KMS-11 (cell line): ENCODE results near the gene COL9A1.

Source experiments
- H2AFZ ChIP-seq: fragments of 200-600 bp; sonication (generic); 2 replicates; pipeline ENCODE4 v1.6.1; 2016; ENCODE audit warnings: antibody characterized with exemption, mixed run types, low read depth
- H3K27ac ChIP-seq: fragments of 200-600 bp; sonication (generic); 2 replicates; pipeline ENCODE4 v1.6.1; 2016; ENCODE audit warnings: mild to moderate bottlenecking, mixed run types
- H3K27me3 ChIP-seq: fragments of 200-600 bp; sonication (generic); 2 replicates; pipeline ENCODE4 v1.6.1; 2017; ENCODE audit warnings: mild to moderate bottlenecking, low read depth, mixed run types, moderate library complexity; ENCODE audit not compliant: insufficient read depth
- H3K36me3 ChIP-seq: fragments of 200-600 bp; sonication (generic); 2 replicates; pipeline ENCODE4 v1.6.1; 2017; ENCODE audit warnings: mild to moderate bottlenecking, mixed run types; ENCODE audit not compliant: insufficient read depth
- H3K4me1 ChIP-seq: fragments of 200-600 bp; sonication (generic); 2 replicates; pipeline ENCODE4 v1.6.1; 2016; ENCODE audit warnings: mild to moderate bottlenecking, low read depth, mixed run types; ENCODE audit not compliant: poor library complexity, severe bottlenecking
- H3K4me2 ChIP-seq: fragments of 200-600 bp; sonication (generic); 2 replicates; pipeline ENCODE4 v1.7.0; 2016; ENCODE audit warnings: mild to moderate bottlenecking, mixed run types
- H3K4me3 ChIP-seq: fragments of 200-600 bp; sonication (generic); IDR thresholded peaks from 2 replicates; pipeline ENCODE4 v1.6.1; 2017; ENCODE audit warnings: low read depth, low read length, mixed read lengths; ENCODE audit not compliant: insufficient read depth
- H3K79me2 ChIP-seq: fragments of 200-600 bp; sonication (generic); 2 replicates; pipeline ENCODE4 v1.6.1; 2016; ENCODE audit warnings: low read depth, mixed run types; ENCODE audit not compliant: insufficient read depth
- H3K9ac ChIP-seq: fragments of 200-600 bp; sonication (generic); 2 replicates; pipeline ENCODE4 v1.6.1; 2016; ENCODE audit warnings: mild to moderate bottlenecking, mixed run types
- H4K20me1 ChIP-seq: fragments of 200-600 bp; sonication (generic); 2 replicates; pipeline ENCODE4 v1.6.1; 2016; ENCODE audit warnings: mild to moderate bottlenecking, mixed run types; ENCODE audit not compliant: insufficient read depth
- CTCF ChIP-seq: fragments of 200-600 bp; sonication (generic); conservative IDR thresholded peaks from 2 replicates; pipeline ENCODE4 v1.6.1; 2017; ENCODE audit warnings: low read depth, mild to moderate bottlenecking, antibody characterized with exemption, low read length, moderate library complexity, mixed read lengths

Gene COL9A1

DNA sequence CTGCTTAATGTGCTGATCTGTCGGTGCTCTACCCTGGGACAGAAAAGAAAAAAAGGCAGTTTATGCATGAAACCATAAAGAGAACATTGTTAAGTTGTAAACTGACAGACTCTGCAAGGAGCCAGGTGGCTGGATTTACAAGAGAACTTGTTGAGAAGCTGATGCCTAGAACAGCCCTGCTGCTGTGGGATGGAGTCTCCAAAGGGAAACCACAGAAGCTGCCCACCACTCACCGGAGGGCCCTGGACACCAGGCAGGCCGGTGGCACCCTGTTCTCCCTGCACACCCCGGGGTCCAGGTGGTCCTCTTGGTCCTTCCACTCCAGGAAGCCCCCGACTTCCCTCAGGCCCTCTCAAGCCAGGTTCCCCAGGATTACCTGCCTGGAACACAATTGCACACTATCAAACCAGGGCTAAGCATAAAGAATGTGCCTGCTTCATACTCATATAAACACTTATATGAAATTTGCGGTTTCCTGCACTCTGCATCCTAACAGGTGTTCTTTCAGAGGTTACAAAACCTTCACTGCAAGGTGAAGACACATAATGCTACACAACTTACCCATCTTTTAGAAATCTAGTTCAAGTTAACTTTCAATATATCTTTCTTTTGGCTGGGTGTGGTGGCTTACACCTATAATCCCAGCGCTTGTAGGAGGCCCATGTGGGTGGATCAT lies 68.2 kb downstream of the COL9A1 start:
- no peak overlapping the region for H3K4me2 ChIP-seq
- no peaks in the 10 kb centered on the region for H4K20me1 ChIP-seq
- no peaks in the 10 kb centered on the region for H3K79me2 ChIP-seq
- no peaks in the 10 kb centered on the region for H3K36me3 ChIP-seq
- H3K4me3 ChIP-seq, result no peak overlapping the region
- no peaks in the 10 kb centered on the region for H3K27me3 ChIP-seq
- no peaks in the 10 kb centered on the region for H3K4me1 ChIP-seq
- H3K9ac ChIP-seq, result no peak overlapping the region
- H3K27ac ChIP-seq, result no peak overlapping the region
- TF ChIP-seq CTCF, result no peak
- no peak overlapping the region for H2AFZ ChIP-seq

- no peak overlapping the region for H3K4me2 ChIP-seq
- H3K27me3 ChIP-seq, result no peaks in the 10 kb centered on the region
- no peak for TF ChIP-seq CTCF
- H3K4me3 ChIP-seq, result no peak overlapping the region
- H3K36me3 ChIP-seq, result no peaks in the 10 kb centered on the region
- no peak overlapping the region for H3K27ac ChIP-seq
- no peak overlapping the region for H2AFZ ChIP-seq
- H3K9ac ChIP-seq, result no peak overlapping the region
- H3K4me1 ChIP-seq, result no peaks in the 10 kb centered on the region
- H3K79me2 ChIP-seq, result no peaks in the 10 kb centered on the region
- no peaks in the 10 kb centered on the region for H4K20me1 ChIP-seq
Observed at GRCh38 chr6:70231311-70231710, 71.6 kb downstream of the COL9A1 start.

DNA sequence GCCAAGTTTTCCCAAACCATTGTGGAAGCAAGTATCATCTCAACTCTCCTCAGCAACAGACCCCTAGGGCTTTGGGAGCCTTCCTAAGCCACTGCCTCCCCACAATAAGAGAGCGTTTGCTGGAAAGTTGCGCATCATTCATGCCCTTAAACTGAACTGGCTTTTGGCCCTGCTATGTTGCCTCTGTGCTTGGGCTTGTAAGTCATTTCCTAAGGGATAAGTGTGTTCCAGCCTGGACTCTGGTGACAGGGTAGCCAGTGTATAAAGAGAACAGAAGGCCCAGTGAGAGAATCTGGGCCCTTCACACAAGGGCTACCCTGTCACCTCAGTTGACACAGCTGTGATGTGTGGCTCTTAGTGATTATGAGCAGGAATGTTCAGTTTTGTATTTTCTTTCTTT lies 77.8 kb downstream of the COL9A1 start:
- no peak overlapping the region for H3K4me2 ChIP-seq
- H3K27me3 ChIP-seq, result no peaks in the 10 kb centered on the region
- no peaks in the 10 kb centered on the region for H4K20me1 ChIP-seq
- H3K36me3 ChIP-seq, result no peaks in the 10 kb centered on the region
- no peak overlapping the region for H3K27ac ChIP-seq
- no peaks in the 10 kb centered on the region for H3K79me2 ChIP-seq
- no peak overlapping the region for H3K4me3 ChIP-seq
- no peak overlapping the region for H2AFZ ChIP-seq
- no peak for TF ChIP-seq CTCF
- H3K4me1 ChIP-seq, result no peaks in the 10 kb centered on the region
- H3K9ac ChIP-seq, result no peak overlapping the region

DNA sequence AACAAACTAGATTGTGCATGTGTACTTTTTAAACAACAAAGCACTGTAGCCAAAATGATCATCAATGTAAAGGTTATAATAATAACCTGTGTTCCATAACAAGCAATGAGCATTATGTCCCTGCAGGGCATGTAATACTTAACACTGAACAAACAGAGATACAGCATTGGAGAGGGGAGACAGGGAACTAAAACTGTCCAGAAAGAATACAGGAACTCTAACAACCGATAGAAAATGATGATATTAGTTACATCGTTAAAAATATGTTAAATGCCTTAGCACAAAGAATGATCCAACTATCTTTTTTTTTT lies 80.5 kb downstream of the COL9A1 start:
- Histone ChIP-seq H3K4me2 (no peak overlapping the region), H3K4me1 (no peaks in the 10 kb centered on the region), H3K27me3 (no peaks in the 10 kb centered on the region), H3K79me2 (no peaks in the 10 kb centered on the region), H3K4me3 (no peak overlapping the region), H3K9ac (no peak overlapping the region), H3K27ac (no peak overlapping the region), H3K36me3 (no peaks in the 10 kb centered on the region), H4K20me1 (no peaks in the 10 kb centered on the region), H2AFZ (no peak overlapping the region)
- no peak for TF ChIP-seq CTCF
